ENCODE measurements around the gene COL6A1. TPM values are rescaled to one million over a fixed set of nuclear protein-coding genes. Genes with fewer than 3 reads are reported as not detected.
A peak's percentile ranks its signal among the peaks of the same experiment; 100 is the strongest.

Gene COL6A1
- total and polyA plus RNA-seq, 2 experiments from 2014 or later: 245 to 605 TPM

GRCh38 chr21:46001821-46002681, 20.5 kb downstream of the COL6A1 start:
- Histone ChIP-seq H3K27ac (no peak overlapping the region), H3K36me3 (peaks cover 14% of the 10 kb centered on the region), H3K4me1 (ENCODE audit: low read depth) (no peaks in the 10 kb centered on the region), H3K27me3 (no peaks in the 10 kb centered on the region), H3K4me3 (no peak overlapping the region), H3K9me3 (ENCODE audit: low read depth) (no peaks in the 10 kb centered on the region)
- DNase-seq (ENCODE audit: low read depth in 1 of 2, low spot score in 1 of 2): no peak
- TF ChIP-seq CTCF (IDR thresholded peaks at IDR 0.05; ENCODE audit: low read depth, low read length): no peak

- H3K4me3 ChIP-seq: no peak overlapping the region
- H3K4me1 ChIP-seq (ENCODE audit: low read depth): no peaks in the 10 kb centered on the region
- H3K27me3 ChIP-seq: no peaks in the 10 kb centered on the region
- H3K36me3 ChIP-seq: peaks cover 7% of the 10 kb centered on the region
- H3K9me3 ChIP-seq (ENCODE audit: low read depth): no peaks in the 10 kb centered on the region
- TF ChIP-seq CTCF (IDR thresholded peaks at IDR 0.05; ENCODE audit: low read depth, low read length): no peak
- DNase-seq (ENCODE audit: low read depth in 1 of 2, low spot score in 1 of 2): no peak
- H3K27ac ChIP-seq: no peak overlapping the region
These were observed 21.4 kb downstream of the COL6A1 start for GRCh38 chr21:46002841-46003574.

- Histone ChIP-seq H3K27me3 (no peaks in the 10 kb centered on the region), H3K9me3 (ENCODE audit: low read depth) (no peaks in the 10 kb centered on the region), H3K4me1 (ENCODE audit: low read depth) (no peaks in the 10 kb centered on the region), H3K4me3 (no peak overlapping the region), H3K36me3 (peaks cover under 1% of the 10 kb centered on the region), H3K27ac (no peak overlapping the region)
- DNase-seq (ENCODE audit: low read depth in 1 of 2, low spot score in 1 of 2): no peak
- no peak for TF ChIP-seq CTCF (IDR thresholded peaks at IDR 0.05; ENCODE audit: low read depth, low read length)
These were observed 22.0 kb downstream of the COL6A1 start for GRCh38 chr21:46003575-46004007.

GRCh38 chr21:46004168-46004861, 22.7 kb downstream of the COL6A1 start:
- no peaks in the 10 kb centered on the region for H3K27me3 ChIP-seq
- TF ChIP-seq CTCF (IDR thresholded peaks at IDR 0.05; ENCODE audit: low read depth, low read length): no peak
- H3K9me3 ChIP-seq (ENCODE audit: low read depth): no peaks in the 10 kb centered on the region
- H3K36me3 ChIP-seq: no peaks in the 10 kb centered on the region
- no peak for DNase-seq (ENCODE audit: low read depth in 1 of 2, low spot score in 1 of 2)
- no peak overlapping the region for H3K4me3 ChIP-seq
- peak overlapping the region; percentile 60 for H3K27ac ChIP-seq
- no peaks in the 10 kb centered on the region for H3K4me1 ChIP-seq (ENCODE audit: low read depth)

- TF ChIP-seq CTCF (IDR thresholded peaks at IDR 0.05; ENCODE audit: low read depth, low read length): no peak
- Histone ChIP-seq H3K9me3 (ENCODE audit: low read depth) (no peaks in the 10 kb centered on the region), H3K36me3 (no peaks in the 10 kb centered on the region), H3K27ac (peak overlapping the region; percentile 60), H3K4me1 (ENCODE audit: low read depth) (no peaks in the 10 kb centered on the region), H3K27me3 (no peaks in the 10 kb centered on the region), H3K4me3 (no peak overlapping the region)
- no peak for DNase-seq (ENCODE audit: low read depth in 1 of 2, low spot score in 1 of 2)
These were observed 23.5 kb downstream of the COL6A1 start for GRCh38 chr21:46005081-46005480.

Measured in cardiac muscle cell (in vitro differentiated cells and primary cell).